PC-3 (cell line): Measurements from ENCODE around the gene ASXL1. TPM values are rescaled to one million over a fixed set of nuclear protein-coding genes. Genes with fewer than 3 reads are reported as not detected.

Source experiments
- ATAC-seq: fragments of 200-7000 bp; cut with Tn5 transposase; 2 replicates; pipeline ENCODE4 v1.9.1; 2020; ENCODE audit warnings: mild to moderate bottlenecking, moderate library complexity
- BruUV-seq: library from RNA; stranded (reverse); fragments of 400-500 nt; replicated peaks from 2 replicates; lab custom pipeline; 2021; lab: Mats Ljungman, UMichigan
- CTCF ChIA-PET: fragments of 300-600 bp; sonication (Branson Sonifier 250); formaldehyde crosslinking; loops from one replicate; lab custom pipeline; 2022; ENCODE audit warnings: antibody characterized with exemption; lab: Charles Lee
- POLR2A ChIA-PET: fragments of 300-600 bp; sonication (Branson Sonifier 250); formaldehyde crosslinking; loops from one replicate; lab custom pipeline; 2022; ENCODE audit warnings: antibody characterized with exemption; ENCODE audit not compliant: unreplicated experiment; lab: Charles Lee
- DNase-seq: peaks from one replicate; pipeline ENCODE4 v3.0.0-alpha.2; 2015
- H2AFZ ChIP-seq: fragments of 300-600 bp; sonication (generic); 2 replicates; pipeline ENCODE4 v1.6.0; 2016; ENCODE audit warnings: antibody characterized with exemption, low read length
- H3F3A ChIP-seq: fragments of 300-600 bp; sonication (generic); one replicate; pipeline ENCODE4 v1.6.0; 2017; ENCODE audit warnings: antibody characterized with exemption, low read length, control low read depth, mild to moderate bottlenecking; ENCODE audit not compliant: unreplicated experiment
- H3K27ac ChIP-seq: fragments of 300-600 bp; sonication (generic); 2 replicates; pipeline ENCODE4 v1.5.1; 2016; ENCODE audit warnings: mild to moderate bottlenecking, low read length
- H3K27me3 ChIP-seq: fragments of 300-600 bp; sonication (generic); 2 replicates; pipeline ENCODE4 v1.6.1; 2016; ENCODE audit warnings: low read length, mixed read lengths
- H3K36me3 ChIP-seq: fragments of 300-600 bp; sonication (generic); 2 replicates; pipeline ENCODE4 v1.6.1; 2016; ENCODE audit warnings: low read depth, mixed run types, low read length, mixed read lengths
- H3K4me1 ChIP-seq: fragments of 300-600 bp; sonication (generic); 2 replicates; pipeline ENCODE4 v1.5.1; 2016; ENCODE audit warnings: low read length; ENCODE audit not compliant: insufficient read depth
- H3K4me2 ChIP-seq: fragments of 300-600 bp; sonication (generic); 2 replicates; pipeline ENCODE4 v1.6.0; 2016; ENCODE audit warnings: low read length
- H3K4me3 ChIP-seq: fragments of 300-600 bp; sonication (generic); 2 replicates; pipeline ENCODE4 v1.5.1; 2016; ENCODE audit warnings: mild to moderate bottlenecking, low read length, mixed read lengths
- H3K79me2 ChIP-seq: fragments of 300-600 bp; sonication (generic); 2 replicates; pipeline ENCODE4 v1.6.1; 2017; ENCODE audit warnings: low read length, mixed read lengths
- H3K9ac ChIP-seq: fragments of 300-600 bp; sonication (generic); 2 replicates; pipeline ENCODE4 v1.6.0; 2016; ENCODE audit warnings: mild to moderate bottlenecking, low read length
- H3K9me2 ChIP-seq: fragments of 300-600 bp; sonication (generic); replicated peaks from 2 replicates; pipeline ENCODE4 v1.6.1; 2016; ENCODE audit warnings: mixed run types, low read length, mixed read lengths
- H3K9me3 ChIP-seq: fragments of 300-600 bp; sonication (generic); 2 replicates; pipeline ENCODE4 v1.6.1; 2016; ENCODE audit warnings: low read length, mixed read lengths
- H4K20me1 ChIP-seq: fragments of 300-600 bp; sonication (generic); 2 replicates; pipeline ENCODE4 v1.6.1; 2016; ENCODE audit warnings: low read length, mixed read lengths
- CTCF ChIP-seq: fragments of 300-600 bp; sonication (generic); conservative IDR thresholded peaks from 2 replicates; pipeline ENCODE4 v1.5.1; 2017; ENCODE audit warnings: antibody characterized with exemption, low read depth, mild to moderate bottlenecking, low read length
- EZH2 ChIP-seq: fragments of 300-600 bp; sonication (generic); IDR thresholded peaks from one replicate; pipeline ENCODE4 v1.6.1; 2017; ENCODE audit warnings: antibody characterized with exemption, mild to moderate bottlenecking, low read length; ENCODE audit not compliant: unreplicated experiment
- EZH2phosphoT487 ChIP-seq: fragments of 300-600 bp; sonication (generic); IDR thresholded peaks from 2 replicates; pipeline ENCODE4 v1.6.1; 2018; ENCODE audit warnings: mild to moderate bottlenecking, antibody characterized with exemption, low read length, borderline replicate concordance
- intact Hi-C: fragments of 100-400 bp; cut with micrococcal nuclease; formaldehyde crosslinking; loops from 2 replicates; pipeline ENCODE4 v1.9.0; 2023
- total RNA-seq: library from RNA; depleted of rRNA; stranded (reverse); fragments of >200 nt; gene quantifications from 2 replicates; pipeline ENCODE4 v1.2.3, GENCODE V29; 2014

Gene ASXL1
- total RNA-seq, 1 experiment from 2014 or later = 42.8 TPM

DNA sequence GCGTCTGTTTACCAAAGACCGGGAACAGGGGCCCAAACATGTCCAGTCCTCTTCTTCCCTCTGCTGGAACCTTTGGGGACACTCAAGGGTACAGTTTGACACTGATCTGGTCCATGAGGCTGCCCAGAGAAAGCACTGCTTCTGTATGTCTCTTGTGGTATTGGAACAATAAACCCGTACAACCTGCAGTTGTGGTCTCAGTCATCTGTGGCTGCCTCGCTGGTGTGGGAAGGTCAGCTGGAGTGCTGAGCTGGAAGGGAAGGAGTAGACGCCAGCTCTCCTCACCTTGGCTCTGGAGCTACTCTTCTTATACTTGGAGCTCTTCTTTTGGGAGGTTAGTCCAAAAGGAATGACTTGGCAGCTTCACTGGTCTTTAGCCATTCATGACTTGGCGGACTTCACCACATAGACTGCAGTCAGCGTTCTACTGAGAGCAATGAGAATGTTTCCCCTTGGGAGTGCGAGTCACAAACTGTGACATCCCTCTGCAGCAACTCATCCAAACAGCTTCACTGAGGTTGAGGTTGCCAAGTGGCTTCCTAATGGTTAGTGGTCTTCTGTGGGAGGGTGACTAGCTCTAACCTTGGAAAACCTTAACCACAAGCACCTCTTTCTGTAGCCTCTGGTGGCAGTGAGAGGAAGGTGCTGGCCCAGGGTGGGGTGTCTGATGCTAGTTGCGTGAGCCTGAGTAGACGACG, 81.2 kb downstream of the ASXL1 start:
- Histone ChIP-seq H3K9me3 (no peaks in the 10 kb centered on the region), H3K4me1 (no peaks in the 10 kb centered on the region), H3K79me2 (no peaks in the 10 kb centered on the region), H4K20me1 (no peaks in the 10 kb centered on the region), H3K27ac (no peak overlapping the region), H3K27me3 (no peaks in the 10 kb centered on the region), H2AFZ (no peak overlapping the region), H3K9me2 (no peaks in the 10 kb centered on the region), H3K36me3 (peaks cover 49% of the 10 kb centered on the region), H3K4me2 (no peak overlapping the region), H3K9ac (no peak overlapping the region), H3F3A (no peaks in the 10 kb centered on the region), H3K4me3 (no peak overlapping the region)
- TF ChIP-seq EZH2 (no peak), CTCF (no peak), EZH2phosphoT487 (no peak)
- BruUV-seq = no TSS peak
- CTCF ChIA-PET = no interaction called here
- ATAC-seq (no peak), DNase-seq (no peak)
- POLR2A ChIA-PET = no interaction called here
- intact Hi-C loops = no loop called here

GRCh38 chr20:32440069-32440757, 82.1 kb downstream of the ASXL1 start:
- H3K27me3 ChIP-seq = no peaks in the 10 kb centered on the region
- H3K79me2 ChIP-seq = no peaks in the 10 kb centered on the region
- peaks cover 39% of the 10 kb centered on the region for H3K36me3 ChIP-seq
- no peaks in the 10 kb centered on the region for H3K9me2 ChIP-seq
- no peaks in the 10 kb centered on the region for H3K9me3 ChIP-seq
- no peak for ATAC-seq
- no peak for DNase-seq
- no peak overlapping the region for H2AFZ ChIP-seq
- H3K9ac ChIP-seq = no peak overlapping the region
- H3F3A ChIP-seq = no peaks in the 10 kb centered on the region
- ChIA-PET CTCF (no interaction called here), POLR2A (no interaction called here)
- TF ChIP-seq EZH2phosphoT487 (no peak), CTCF (no peak), EZH2 (no peak)
- no peak overlapping the region for H3K4me2 ChIP-seq
- intact Hi-C loops = loop anchor here (10.0 kb wide), 1 partner anchor 105 kb away; no protein-coding TSS in a partner anchor
- no peaks in the 10 kb centered on the region for H3K4me1 ChIP-seq
- H4K20me1 ChIP-seq = no peaks in the 10 kb centered on the region
- H3K27ac ChIP-seq = no peak overlapping the region
- no TSS peak for BruUV-seq
- no peak overlapping the region for H3K4me3 ChIP-seq

DNA sequence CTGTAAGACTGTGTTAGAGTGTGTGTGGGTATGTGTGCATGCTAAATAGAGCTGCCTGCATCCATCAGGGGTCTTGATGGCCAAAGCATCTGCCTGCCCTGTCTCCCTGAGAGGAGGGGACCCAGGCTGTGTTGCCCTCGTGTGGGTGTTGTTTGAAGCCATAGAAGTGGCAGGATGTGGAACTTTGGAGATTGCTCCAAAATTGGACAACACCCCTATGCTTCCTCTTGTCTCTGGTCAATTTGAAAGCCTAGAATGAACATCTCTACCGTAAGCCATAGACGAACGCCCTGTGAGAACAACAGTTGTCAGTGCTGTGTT, 82.6 kb downstream of the ASXL1 start:
- Histone ChIP-seq H3F3A (no peaks in the 10 kb centered on the region), H3K9ac (no peak overlapping the region), H3K4me2 (no peak overlapping the region), H3K36me3 (peaks cover 34% of the 10 kb centered on the region), H2AFZ (no peak overlapping the region), H3K79me2 (no peaks in the 10 kb centered on the region), H3K9me2 (no peaks in the 10 kb centered on the region), H3K4me3 (no peak overlapping the region), H3K4me1 (no peaks in the 10 kb centered on the region), H3K9me3 (no peaks in the 10 kb centered on the region), H4K20me1 (no peaks in the 10 kb centered on the region), H3K27ac (no peak overlapping the region), H3K27me3 (no peaks in the 10 kb centered on the region)
- no TSS peak for BruUV-seq
- ATAC-seq = no peak
- TF ChIP-seq CTCF (no peak), EZH2phosphoT487 (no peak), EZH2 (no peak)
- intact Hi-C loops = loop anchor here (10.0 kb wide), 1 partner anchor 106 kb away; no protein-coding TSS in a partner anchor
- ChIA-PET POLR2A (no interaction called here), CTCF (no interaction called here)
- no peak for DNase-seq
